HG03066 (cell line): Measurements from ENCODE around the gene SSX2IP.
"Not testable (repeated sequence)": the region's sequence is repeated elsewhere in the genome, so short reads cannot be mapped to it uniquely, and the experiment has no call there.

ENCODE experiments used
- ATAC-seq: cut with Tn5 transposase; IDR thresholded peaks from one replicate; pipeline ENCODE4 v1.9.1; 2021; ENCODE audit warnings: low read depth; ENCODE audit not compliant: unreplicated experiment

SSX2IP gene, protein sequence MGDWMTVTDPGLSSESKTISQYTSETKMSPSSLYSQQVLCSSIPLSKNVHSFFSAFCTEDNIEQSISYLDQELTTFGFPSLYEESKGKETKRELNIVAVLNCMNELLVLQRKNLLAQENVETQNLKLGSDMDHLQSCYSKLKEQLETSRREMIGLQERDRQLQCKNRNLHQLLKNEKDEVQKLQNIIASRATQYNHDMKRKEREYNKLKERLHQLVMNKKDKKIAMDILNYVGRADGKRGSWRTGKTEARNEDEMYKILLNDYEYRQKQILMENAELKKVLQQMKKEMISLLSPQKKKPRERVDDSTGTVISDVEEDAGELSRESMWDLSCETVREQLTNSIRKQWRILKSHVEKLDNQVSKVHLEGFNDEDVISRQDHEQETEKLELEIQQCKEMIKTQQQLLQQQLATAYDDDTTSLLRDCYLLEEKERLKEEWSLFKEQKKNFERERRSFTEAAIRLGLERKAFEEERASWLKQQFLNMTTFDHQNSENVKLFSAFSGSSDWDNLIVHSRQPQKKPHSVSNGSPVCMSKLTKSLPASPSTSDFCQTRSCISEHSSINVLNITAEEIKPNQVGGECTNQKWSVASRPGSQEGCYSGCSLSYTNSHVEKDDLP

GRCh38 chr1:84690397-84691121, at the start of gene SSX2IP:
Gene SSX2IP (minus strand): TSS chr1:84690461. CDS start chr1:84671219, 19,242 bp downstream.
- ATAC-seq = peak; percentile 90

- ATAC-seq = no peak
Measured at GRCh38 chr1:84738237-84738636, 48.0 kb upstream of the SSX2IP start.

DNA sequence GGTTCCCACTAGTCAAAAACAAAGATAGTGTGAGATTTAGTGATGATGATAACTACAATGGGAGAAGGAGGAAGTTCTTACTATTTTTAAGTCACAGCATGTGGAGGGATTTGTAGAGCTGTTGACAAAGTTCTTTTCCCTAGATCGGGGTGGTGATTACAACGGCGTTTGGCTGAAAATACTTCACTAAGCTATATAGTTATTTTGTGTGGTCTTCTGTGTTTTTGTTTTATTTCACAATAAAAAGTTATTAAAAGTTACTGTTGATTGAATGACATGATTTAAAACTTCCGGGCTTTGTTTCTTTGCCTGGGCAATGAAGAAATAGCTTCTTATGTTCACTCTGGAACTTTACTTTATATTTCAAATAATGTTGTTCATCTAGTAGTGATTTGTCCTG, 47.3 kb upstream of the SSX2IP start:
- no peak for ATAC-seq

DNA sequence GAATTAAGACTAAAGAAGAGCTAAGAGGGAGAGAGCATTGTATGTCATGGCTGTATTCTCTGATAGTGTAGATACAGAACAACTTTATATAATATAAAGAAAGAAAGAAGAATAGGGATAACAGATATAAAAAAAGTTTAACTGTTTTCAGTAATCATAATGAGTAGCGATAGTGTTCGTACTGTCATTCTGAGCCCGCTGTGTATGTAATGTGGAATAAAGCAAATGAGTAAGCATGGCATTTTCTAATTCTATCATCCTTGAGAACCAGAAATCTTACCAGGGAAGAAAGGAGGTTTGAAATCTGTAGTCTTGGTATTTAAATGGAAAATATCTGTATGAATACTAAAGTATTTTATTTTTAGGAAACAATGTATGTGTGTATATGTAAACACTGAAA, 46.7 kb upstream of the SSX2IP start:
- ATAC-seq = no peak

- ATAC-seq = no peak
Measured at GRCh38 chr1:84736445-84736844, 46.2 kb upstream of the SSX2IP start.

- no peak for ATAC-seq
Measured at GRCh38 chr1:84735483-84735882, 45.2 kb upstream of the SSX2IP start.

DNA sequence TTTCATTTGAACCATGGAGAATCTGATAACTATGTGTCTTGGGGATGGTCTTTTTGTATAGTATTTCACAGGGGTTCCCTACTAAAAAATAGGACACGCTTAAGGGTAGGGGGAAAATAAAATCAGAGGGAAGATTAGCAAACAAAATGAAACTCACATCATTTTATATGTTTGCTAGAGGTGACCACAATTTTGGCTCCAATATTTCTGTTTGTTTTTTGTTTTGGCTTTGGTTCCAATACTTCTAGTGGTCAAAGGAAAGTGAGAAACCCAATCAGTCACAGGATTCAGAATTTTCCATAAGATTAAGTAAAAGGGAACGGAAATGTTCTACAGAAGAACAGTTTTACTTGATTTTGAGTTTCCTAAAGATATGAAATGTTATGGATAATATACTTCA, 42.3 kb upstream of the SSX2IP start:
- ATAC-seq = no peak

DNA sequence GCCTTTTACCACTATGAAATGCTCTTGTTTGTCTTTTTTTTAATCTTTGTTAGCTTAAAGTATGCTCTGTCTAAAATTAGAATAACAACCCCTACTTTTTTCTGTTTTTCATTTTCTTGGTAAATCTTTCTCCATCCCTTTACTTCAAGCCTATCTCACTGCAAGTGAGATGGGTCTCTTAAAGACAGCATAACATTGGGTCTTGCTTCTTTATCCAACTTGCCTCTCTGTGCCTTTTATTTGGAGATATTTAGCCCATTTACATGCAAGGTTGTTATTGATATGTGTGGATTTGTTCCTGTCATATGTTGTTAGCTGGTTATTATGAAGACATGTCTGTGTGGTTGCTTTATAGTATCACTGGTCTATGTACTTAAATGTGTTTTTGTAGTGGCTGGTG, 41.3 kb upstream of the SSX2IP start:
- ATAC-seq = no peak

- not testable (repeated sequence) for ATAC-seq
Measured at GRCh38 chr1:84727711-84728110, 37.5 kb upstream of the SSX2IP start.

DNA sequence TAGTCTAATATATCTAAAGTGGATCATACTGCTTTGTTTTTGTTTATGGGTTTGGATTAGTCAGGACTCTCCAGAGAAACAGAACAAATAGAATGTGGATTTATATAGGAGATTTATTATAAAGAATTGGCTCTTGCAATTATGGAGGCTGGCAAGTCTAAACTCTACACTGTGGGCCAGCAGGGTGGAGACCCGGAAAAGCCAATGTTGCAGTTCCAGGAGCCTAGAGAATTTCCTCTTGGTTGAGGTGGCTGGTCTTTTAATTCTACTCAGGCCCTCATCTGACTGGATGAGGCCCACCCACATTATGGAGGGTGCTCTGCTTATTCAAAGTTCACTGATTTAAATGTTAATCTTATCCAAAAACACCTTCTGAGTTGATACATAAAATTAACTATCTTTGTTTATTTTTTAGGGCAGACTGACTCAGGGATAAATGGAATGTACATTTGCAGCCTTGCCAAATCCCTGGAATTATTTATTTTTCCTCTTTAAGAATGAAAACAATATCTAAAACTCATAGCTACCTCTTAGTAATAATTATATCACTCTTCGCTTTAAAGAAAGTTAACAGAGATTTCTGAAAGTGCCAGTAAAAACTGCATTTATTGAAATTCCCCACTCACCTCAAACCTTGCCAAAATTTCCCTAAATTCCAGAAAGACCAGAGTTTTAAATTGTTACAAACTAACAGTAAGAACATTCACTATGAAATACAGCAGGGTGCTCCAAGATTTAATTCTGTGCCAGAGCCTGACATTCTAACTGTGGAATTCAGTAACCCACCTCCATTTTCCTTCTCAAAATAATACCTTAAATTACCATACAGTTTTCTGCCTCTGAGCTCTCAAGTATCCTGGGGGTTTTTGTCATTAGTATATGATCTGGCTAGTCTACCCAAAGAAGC, 36.6 kb upstream of the SSX2IP start:
- ATAC-seq = no peak

- no peak for ATAC-seq
Measured at GRCh38 chr1:84724128-84724860, 34.0 kb upstream of the SSX2IP start.

DNA sequence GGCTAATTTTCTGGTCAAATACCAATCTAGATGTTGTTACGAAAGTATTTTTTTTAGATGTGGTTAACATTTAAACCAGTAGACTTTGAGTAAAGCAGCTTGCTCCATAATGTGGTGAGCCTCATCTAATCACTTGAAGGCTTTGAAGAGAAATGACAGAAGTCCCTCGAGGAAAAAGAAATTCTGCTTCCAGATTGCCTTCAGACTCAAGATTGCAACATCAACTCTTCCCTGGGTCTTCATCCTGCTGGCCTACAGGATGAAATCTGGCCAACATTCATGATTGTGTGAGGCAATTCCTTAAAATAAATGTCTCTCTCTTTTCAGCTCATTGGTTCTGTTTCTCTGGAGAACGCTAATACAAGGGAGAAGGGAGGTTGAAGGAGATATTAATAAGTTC, 32.5 kb upstream of the SSX2IP start:
- ATAC-seq = no peak

GRCh38 chr1:84721872-84722271, 31.6 kb upstream of the SSX2IP start:
- not testable (repeated sequence) for ATAC-seq

- no peak for ATAC-seq
Measured at GRCh38 chr1:84721152-84721551, 30.9 kb upstream of the SSX2IP start.

DNA sequence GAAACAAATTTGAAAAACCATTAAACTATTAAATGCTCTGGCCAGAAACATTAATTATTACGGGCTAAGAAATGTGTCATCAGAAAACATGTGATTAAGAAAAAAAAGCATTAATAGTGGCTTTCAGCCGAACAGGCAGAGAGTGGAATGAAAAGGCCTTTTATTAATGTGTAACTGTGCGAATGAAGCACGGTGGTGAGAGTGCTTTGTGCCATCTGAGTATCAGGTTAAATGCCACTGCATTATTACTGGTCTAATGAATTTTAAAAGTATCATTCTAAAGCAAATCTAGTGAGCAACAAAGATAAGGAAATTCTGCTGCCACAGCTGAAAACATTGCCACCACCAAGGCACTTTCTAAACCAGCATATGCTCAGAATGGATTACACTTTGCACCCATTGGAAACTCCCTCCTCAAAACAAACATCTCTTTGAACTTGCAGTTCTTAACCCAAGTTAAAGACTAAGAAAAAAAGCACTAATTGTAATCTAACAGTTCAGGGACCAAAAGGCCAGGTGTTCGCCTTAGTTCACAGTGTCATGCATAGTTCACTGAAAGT, 30.0 kb upstream of the SSX2IP start:
- ATAC-seq = no peak

- ATAC-seq = no peak
Measured at GRCh38 chr1:84719543-84720217, 29.4 kb upstream of the SSX2IP start.

- no peak for ATAC-seq
Measured at GRCh38 chr1:84715342-84716019, 25.2 kb upstream of the SSX2IP start.

DNA sequence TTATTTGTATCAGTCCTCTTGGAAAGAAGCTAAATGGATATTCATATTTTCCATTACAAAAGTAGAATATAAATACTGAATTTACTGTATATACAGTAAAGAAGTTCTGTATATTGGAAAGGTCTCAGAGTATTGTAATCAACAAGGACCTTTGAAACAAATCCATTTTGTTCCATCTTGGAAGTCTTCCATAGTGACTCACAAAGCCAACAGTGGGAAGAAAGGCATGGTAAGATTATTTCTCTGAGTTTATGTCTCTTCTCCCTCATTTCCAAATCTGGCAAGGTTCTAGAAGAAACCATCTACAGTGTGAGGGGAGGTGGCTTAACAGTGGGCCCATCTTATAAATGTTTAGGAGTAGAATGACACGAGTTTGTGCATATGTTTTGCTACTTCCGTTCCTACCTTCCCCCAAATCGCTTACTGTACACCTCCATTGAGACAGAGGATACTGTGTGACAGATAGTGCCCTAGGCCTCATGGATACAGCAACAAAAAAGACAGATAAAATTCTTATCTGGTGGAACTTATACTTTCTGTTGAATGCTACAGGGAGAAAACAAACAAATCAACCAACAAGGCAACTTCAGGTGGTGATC, 22.1 kb upstream of the SSX2IP start:
- ATAC-seq = no peak
